ENCODE results near the gene FBLN1.
"Not testable (repeated sequence)": the region's sequence is repeated elsewhere in the genome, so short reads cannot be mapped to it uniquely, and the experiment has no call there.

Gene FBLN1

DNA sequence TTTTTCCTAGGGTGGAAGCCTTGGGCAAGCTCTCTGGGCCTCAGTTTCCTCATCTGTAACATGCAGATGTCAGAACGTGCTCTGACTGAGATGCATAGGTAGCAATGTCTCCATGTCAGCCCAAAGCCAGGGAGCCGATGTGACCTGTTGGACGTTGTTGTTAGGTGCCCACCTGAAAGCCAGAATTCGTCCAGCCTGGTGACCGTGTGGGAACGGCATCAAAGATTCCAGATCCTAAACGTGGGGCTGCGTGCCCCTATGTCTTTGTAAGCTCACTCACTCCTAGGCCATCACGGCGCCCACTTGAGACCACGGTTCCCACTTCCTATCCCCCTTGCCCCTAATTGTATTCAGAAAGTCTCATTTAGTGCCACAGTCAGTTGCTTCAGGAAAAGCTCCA is 48.2 kb downstream of the FBLN1 start:
- H3K27ac Mint-ChIP-seq: no peak overlapping the region
- no peaks in the 10 kb centered on the region for H3K36me3 Mint-ChIP-seq
- no peaks in the 10 kb centered on the region for H3K27me3 Mint-ChIP-seq
- no peaks in the 10 kb centered on the region for H3K4me1 Mint-ChIP-seq (ENCODE audit: low read depth)
- no peak overlapping the region for H3K4me3 Mint-ChIP-seq
- H3K9me3 Mint-ChIP-seq (ENCODE audit: low read depth): no peaks in the 10 kb centered on the region

- H3K4me3 Mint-ChIP-seq: no peak overlapping the region
- H3K4me1 Mint-ChIP-seq (ENCODE audit: low read depth): no peaks in the 10 kb centered on the region
- H3K9me3 Mint-ChIP-seq (ENCODE audit: low read depth): no peaks in the 10 kb centered on the region
- H3K36me3 Mint-ChIP-seq: no peaks in the 10 kb centered on the region
- H3K27me3 Mint-ChIP-seq: no peaks in the 10 kb centered on the region
- no peak overlapping the region for H3K27ac Mint-ChIP-seq
Measured at GRCh38 chr22:45551310-45552016, 48.8 kb downstream of the FBLN1 start.

DNA sequence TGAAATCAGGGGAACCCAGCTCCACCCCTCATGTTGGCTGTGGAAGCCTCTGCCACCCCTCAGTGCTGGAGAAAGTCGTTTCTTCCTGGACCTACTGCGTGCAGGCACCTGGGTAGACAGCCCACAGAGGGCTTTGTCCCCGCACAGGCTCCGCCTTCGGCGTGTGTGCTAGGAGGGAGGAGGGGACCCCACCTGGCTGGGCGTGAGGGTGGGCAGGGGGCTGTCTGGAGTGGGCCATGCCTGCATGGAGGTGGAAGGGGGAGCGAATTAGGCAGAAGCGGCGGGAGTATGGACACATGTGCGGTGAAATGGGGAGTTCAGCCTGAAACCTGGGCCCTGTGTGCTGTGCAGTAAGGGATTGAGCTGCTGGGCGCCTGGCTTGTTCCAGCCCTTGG is 49.3 kb downstream of the FBLN1 start:
- Mint-ChIP-seq H3K4me1 (ENCODE audit: low read depth) (no peaks in the 10 kb centered on the region), H3K27ac (no peak overlapping the region), H3K9me3 (ENCODE audit: low read depth) (no peaks in the 10 kb centered on the region), H3K27me3 (no peaks in the 10 kb centered on the region), H3K4me3 (no peak overlapping the region), H3K36me3 (no peaks in the 10 kb centered on the region)

- no peaks in the 10 kb centered on the region for H3K36me3 Mint-ChIP-seq
- H3K4me3 Mint-ChIP-seq: no peak overlapping the region
- no peaks in the 10 kb centered on the region for H3K4me1 Mint-ChIP-seq (ENCODE audit: low read depth)
- no peaks in the 10 kb centered on the region for H3K27me3 Mint-ChIP-seq
- no peak overlapping the region for H3K27ac Mint-ChIP-seq
- no peaks in the 10 kb centered on the region for H3K9me3 Mint-ChIP-seq (ENCODE audit: low read depth)
Measured at GRCh38 chr22:45552580-45553350, 50.1 kb downstream of the FBLN1 start.

DNA sequence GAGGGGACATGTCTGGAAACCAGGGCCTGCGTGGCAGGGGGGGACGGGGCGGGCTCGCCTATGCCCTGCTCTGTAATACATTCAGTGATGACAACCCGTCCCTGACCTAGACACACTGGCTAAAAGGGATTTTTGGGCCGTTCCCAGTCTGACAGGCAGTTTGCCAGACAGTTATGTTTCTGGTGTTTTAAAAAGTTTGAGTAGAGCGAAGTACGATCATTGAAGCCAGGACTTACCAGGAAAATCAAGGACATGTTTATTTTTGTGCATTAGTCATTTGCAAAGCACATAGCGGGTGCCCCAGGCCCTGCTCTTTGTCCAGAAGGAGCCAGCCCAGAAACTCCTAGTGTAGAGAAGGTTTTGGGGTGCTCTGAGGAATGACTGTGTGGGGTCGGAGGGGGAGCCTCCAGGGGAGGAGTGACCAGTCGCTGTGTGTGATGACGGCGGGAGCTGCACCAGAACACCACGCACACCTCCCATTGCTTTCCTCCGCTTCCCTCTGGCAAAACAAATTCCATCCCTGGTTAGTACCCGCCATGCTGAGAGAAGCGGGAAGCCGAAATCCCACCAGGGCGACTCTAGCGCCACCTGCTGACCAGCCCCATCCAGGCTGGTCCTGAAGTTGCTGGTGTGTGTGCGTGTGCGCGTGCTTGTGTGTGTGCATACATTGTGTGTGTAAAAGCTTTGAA is 50.8 kb downstream of the FBLN1 start:
- no peak overlapping the region for H3K27ac Mint-ChIP-seq
- H3K9me3 Mint-ChIP-seq (ENCODE audit: low read depth): no peaks in the 10 kb centered on the region
- no peak overlapping the region for H3K4me3 Mint-ChIP-seq
- H3K4me1 Mint-ChIP-seq (ENCODE audit: low read depth): no peaks in the 10 kb centered on the region
- H3K36me3 Mint-ChIP-seq: no peaks in the 10 kb centered on the region
- no peaks in the 10 kb centered on the region for H3K27me3 Mint-ChIP-seq

GRCh38 chr22:45554040-45554406 is 51.3 kb downstream of the FBLN1 start:
- Mint-ChIP-seq H3K36me3 (no peaks in the 10 kb centered on the region), H3K4me1 (ENCODE audit: low read depth) (no peaks in the 10 kb centered on the region)

GRCh38 chr22:45554861-45555260 is 52.2 kb downstream of the FBLN1 start:
- Mint-ChIP-seq H3K4me1 (ENCODE audit: low read depth) (no peaks in the 10 kb centered on the region), H3K27ac (no peak overlapping the region), H3K9me3 (ENCODE audit: low read depth) (no peaks in the 10 kb centered on the region), H3K4me3 (no peak overlapping the region), H3K27me3 (no peaks in the 10 kb centered on the region), H3K36me3 (no peaks in the 10 kb centered on the region)

More at GRCh38 chr22:45554040-45554406, 51.3 kb downstream of the FBLN1 start:
- Mint-ChIP-seq H3K4me3 (no peak overlapping the region), H3K27ac (no peak overlapping the region), H3K9me3 (ENCODE audit: low read depth) (no peaks in the 10 kb centered on the region), H3K27me3 (no peaks in the 10 kb centered on the region)

- not testable (repeated sequence) for H3K27me3 Mint-ChIP-seq; H3K27ac Mint-ChIP-seq; H3K36me3 Mint-ChIP-seq; H3K4me1 Mint-ChIP-seq (ENCODE audit: low read depth); H3K9me3 Mint-ChIP-seq (ENCODE audit: low read depth); H3K4me3 Mint-ChIP-seq
Measured at GRCh38 chr22:45557926-45558325, 55.2 kb downstream of the FBLN1 start.

- not testable (repeated sequence) for H3K4me3 Mint-ChIP-seq; H3K4me1 Mint-ChIP-seq (ENCODE audit: low read depth); H3K36me3 Mint-ChIP-seq; H3K9me3 Mint-ChIP-seq (ENCODE audit: low read depth); H3K27ac Mint-ChIP-seq; H3K27me3 Mint-ChIP-seq
Measured at GRCh38 chr22:45560092-45560491, 57.4 kb downstream of the FBLN1 start.

GRCh38 chr22:45560761-45561160 is 58.1 kb downstream of the FBLN1 start:
- H3K27ac Mint-ChIP-seq, H3K36me3 Mint-ChIP-seq: not testable (repeated sequence)

GRCh38 chr22:45562102-45562501 is 59.4 kb downstream of the FBLN1 start:
- Mint-ChIP-seq H3K9me3 (ENCODE audit: low read depth) (peaks cover 4% of the 10 kb centered on the region), H3K4me1 (ENCODE audit: low read depth) (no peaks in the 10 kb centered on the region), H3K36me3 (peaks cover 3% of the 10 kb centered on the region), H3K4me3 (no peak overlapping the region), H3K27me3 (peaks cover 3% of the 10 kb centered on the region), H3K27ac (no peak overlapping the region)

More at GRCh38 chr22:45560761-45561160, 58.1 kb downstream of the FBLN1 start:
- H3K4me1 Mint-ChIP-seq (ENCODE audit: low read depth); H3K4me3 Mint-ChIP-seq; H3K9me3 Mint-ChIP-seq (ENCODE audit: low read depth); H3K27me3 Mint-ChIP-seq: not testable (repeated sequence)

GRCh38 chr22:45562537-45563361 is 60.1 kb downstream of the FBLN1 start:
- H3K9me3 Mint-ChIP-seq (ENCODE audit: low read depth): peaks cover 4% of the 10 kb centered on the region

GRCh38 chr22:45563362-45564040 is 60.8 kb downstream of the FBLN1 start:
- H3K4me1 Mint-ChIP-seq (ENCODE audit: low read depth): no peaks in the 10 kb centered on the region
- H3K27me3 Mint-ChIP-seq: peaks cover 5% of the 10 kb centered on the region
- H3K4me3 Mint-ChIP-seq: no peak overlapping the region
- H3K9me3 Mint-ChIP-seq (ENCODE audit: low read depth): peaks cover 4% of the 10 kb centered on the region
- H3K36me3 Mint-ChIP-seq: peaks cover 3% of the 10 kb centered on the region
- no peak overlapping the region for H3K27ac Mint-ChIP-seq

More at GRCh38 chr22:45562537-45563361, 60.1 kb downstream of the FBLN1 start:
- no peaks in the 10 kb centered on the region for H3K4me1 Mint-ChIP-seq (ENCODE audit: low read depth)
- H3K27ac Mint-ChIP-seq: no peak overlapping the region
- peaks cover 5% of the 10 kb centered on the region for H3K27me3 Mint-ChIP-seq
- H3K4me3 Mint-ChIP-seq: no peak overlapping the region
- peaks cover 3% of the 10 kb centered on the region for H3K36me3 Mint-ChIP-seq

DNA sequence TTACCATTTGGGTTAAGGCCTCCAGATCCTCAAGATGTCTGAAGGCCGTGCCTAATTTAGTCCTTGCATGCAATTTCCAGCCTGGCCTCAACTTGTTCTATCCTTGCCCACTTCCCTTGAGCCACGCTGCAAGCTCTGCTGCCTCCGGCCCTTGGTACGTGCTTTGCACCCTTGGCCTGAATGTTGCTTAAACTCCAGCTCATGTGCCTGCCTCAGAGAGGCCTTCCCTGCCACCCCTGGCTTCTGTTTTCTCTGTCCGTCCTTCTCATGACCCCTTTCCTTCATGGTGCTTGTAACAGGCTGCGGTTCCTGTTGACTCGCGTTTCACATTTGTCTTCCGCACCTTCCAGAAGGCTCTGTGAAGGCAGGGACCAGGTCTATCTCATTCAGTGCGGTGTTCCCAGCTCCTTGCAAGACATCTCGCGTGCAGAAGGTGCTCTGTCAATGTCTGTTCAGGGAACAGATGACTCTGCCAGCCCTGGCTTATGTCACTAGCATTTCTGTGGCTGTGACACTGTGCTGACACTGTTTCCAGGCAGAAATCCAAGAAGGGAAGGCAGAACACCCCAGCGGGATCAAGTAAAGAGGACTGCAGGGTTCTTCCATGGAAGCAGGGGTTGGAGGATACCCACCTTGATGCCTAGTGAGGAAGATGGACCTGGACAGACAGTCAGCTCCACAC is 61.8 kb downstream of the FBLN1 start:
- no peak overlapping the region for H3K27ac Mint-ChIP-seq

More for the DNA sequence above, 61.8 kb downstream of the FBLN1 start:
- no peaks in the 10 kb centered on the region for H3K4me1 Mint-ChIP-seq (ENCODE audit: low read depth)
- peaks cover 4% of the 10 kb centered on the region for H3K9me3 Mint-ChIP-seq (ENCODE audit: low read depth)
- no peak overlapping the region for H3K4me3 Mint-ChIP-seq
- H3K27me3 Mint-ChIP-seq: peaks cover 5% of the 10 kb centered on the region
- H3K36me3 Mint-ChIP-seq: peaks cover 3% of the 10 kb centered on the region

Data from activated naive CD8-positive, alpha-beta T cell (primary cell).